ENCODE data around the gene ADAM33.

ADAM33 gene

GRCh38 chr20:3659492-3660261 lies 22.1 kb downstream of the ADAM33 start:
- H3K36me3 ChIP-seq (ENCODE audit: insufficient read depth, low read depth, low read length) = no peaks in the 10 kb centered on the region
- no peaks in the 10 kb centered on the region for H3K4me1 ChIP-seq (ENCODE audit: insufficient read depth, low read length)
- no peak overlapping the region for H3K9ac ChIP-seq (ENCODE audit: low read depth, low read length)
- peaks cover 64% of the 10 kb centered on the region for H3K27me3 ChIP-seq (ENCODE audit: insufficient read depth, low read length)
- H3K4me3 ChIP-seq (ENCODE audit: low read length) = no peak overlapping the region
- H3K27ac ChIP-seq (ENCODE audit: low read length) = no peak overlapping the region
- H3K9me3 ChIP-seq (ENCODE audit: insufficient read depth, low read depth, low read length) = no peaks in the 10 kb centered on the region

GRCh38 chr20:3658716-3659491 lies 22.9 kb downstream of the ADAM33 start:
- Histone ChIP-seq H3K4me1 (ENCODE audit: insufficient read depth, low read length) (no peaks in the 10 kb centered on the region), H3K27ac (ENCODE audit: low read length) (no peak overlapping the region), H3K9ac (ENCODE audit: low read depth, low read length) (no peak overlapping the region), H3K36me3 (ENCODE audit: insufficient read depth, low read depth, low read length) (no peaks in the 10 kb centered on the region), H3K4me3 (ENCODE audit: low read length) (no peak overlapping the region), H3K27me3 (ENCODE audit: insufficient read depth, low read length) (peaks cover 60% of the 10 kb centered on the region), H3K9me3 (ENCODE audit: insufficient read depth, low read depth, low read length) (no peaks in the 10 kb centered on the region)

DNA sequence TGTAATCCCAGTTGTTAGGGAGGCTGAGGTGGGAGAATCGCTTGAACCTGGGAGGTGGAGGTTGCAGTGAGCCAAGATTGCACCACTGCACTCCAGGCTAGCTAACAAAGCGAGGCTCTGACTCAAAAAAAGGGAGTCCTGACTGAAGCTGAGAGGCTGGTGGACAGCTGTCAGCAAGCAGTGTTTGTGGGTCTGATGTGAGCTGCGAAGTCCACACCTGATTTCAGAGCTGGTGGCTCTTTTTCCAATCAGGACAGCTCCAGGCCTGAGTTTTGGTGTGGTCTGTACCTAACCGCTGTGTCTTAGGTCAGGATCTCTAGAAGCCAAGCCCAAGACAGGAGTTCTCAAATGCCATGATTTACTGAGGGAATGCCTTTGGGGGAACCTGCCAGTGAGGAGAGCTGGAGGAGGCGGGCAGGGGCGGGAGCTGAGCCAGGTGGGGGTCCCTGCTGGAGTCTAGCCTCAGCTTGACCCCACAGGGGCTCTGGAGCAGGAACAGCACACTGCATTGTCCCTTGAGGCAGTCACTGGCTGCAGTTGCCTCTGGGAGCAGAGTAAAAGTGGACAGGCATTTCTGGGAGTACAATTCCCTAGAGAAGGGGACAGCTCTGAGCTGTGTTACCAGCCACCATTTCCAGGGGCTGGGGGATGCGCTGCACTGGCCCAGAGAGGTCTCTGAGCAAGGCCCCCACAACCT lies 23.6 kb downstream of the ADAM33 start:
- Histone ChIP-seq H3K4me1 (ENCODE audit: insufficient read depth, low read length) (no peaks in the 10 kb centered on the region), H3K4me3 (ENCODE audit: low read length) (no peak overlapping the region), H3K9me3 (ENCODE audit: insufficient read depth, low read depth, low read length) (no peaks in the 10 kb centered on the region), H3K27me3 (ENCODE audit: insufficient read depth, low read length) (peaks cover 53% of the 10 kb centered on the region), H3K27ac (ENCODE audit: low read length) (no peak overlapping the region), H3K36me3 (ENCODE audit: insufficient read depth, low read depth, low read length) (no peaks in the 10 kb centered on the region), H3K9ac (ENCODE audit: low read depth, low read length) (no peak overlapping the region)

DNA sequence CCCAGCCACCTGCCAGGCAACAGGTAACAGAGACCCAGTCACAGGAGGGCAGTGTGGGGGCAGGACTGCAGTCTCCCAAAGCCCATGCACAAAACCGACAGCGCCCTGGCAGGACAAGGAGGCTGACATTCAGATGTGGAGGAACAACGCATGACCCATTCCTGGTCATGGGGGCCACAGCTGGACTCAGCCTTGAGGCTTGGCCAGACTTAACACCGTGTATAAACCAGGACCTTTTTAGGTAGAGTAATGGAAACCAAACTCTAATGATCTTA lies 26.7 kb downstream of the ADAM33 start:
- H3K27me3 ChIP-seq (ENCODE audit: insufficient read depth, low read length) = peaks cover 22% of the 10 kb centered on the region
- H3K4me1 ChIP-seq (ENCODE audit: insufficient read depth, low read length) = no peaks in the 10 kb centered on the region
- no peak overlapping the region for H3K4me3 ChIP-seq (ENCODE audit: low read length)
- H3K9ac ChIP-seq (ENCODE audit: low read depth, low read length) = no peak overlapping the region
- no peaks in the 10 kb centered on the region for H3K9me3 ChIP-seq (ENCODE audit: insufficient read depth, low read depth, low read length)
- H3K36me3 ChIP-seq (ENCODE audit: insufficient read depth, low read depth, low read length) = no peaks in the 10 kb centered on the region
- H3K27ac ChIP-seq (ENCODE audit: low read length) = no peak overlapping the region

GRCh38 chr20:3654326-3655130 lies 27.3 kb downstream of the ADAM33 start:
- Histone ChIP-seq H3K27ac (ENCODE audit: low read length) (no peak overlapping the region), H3K27me3 (ENCODE audit: insufficient read depth, low read length) (peaks cover 16% of the 10 kb centered on the region), H3K36me3 (ENCODE audit: insufficient read depth, low read depth, low read length) (no peaks in the 10 kb centered on the region), H3K9ac (ENCODE audit: low read depth, low read length) (no peak overlapping the region), H3K4me3 (ENCODE audit: low read length) (no peak overlapping the region), H3K9me3 (ENCODE audit: insufficient read depth, low read depth, low read length) (no peaks in the 10 kb centered on the region), H3K4me1 (ENCODE audit: insufficient read depth, low read length) (no peaks in the 10 kb centered on the region)

GRCh38 chr20:3653921-3654320 lies 27.9 kb downstream of the ADAM33 start:
- H3K36me3 ChIP-seq (ENCODE audit: insufficient read depth, low read depth, low read length) = no peaks in the 10 kb centered on the region
- no peak overlapping the region for H3K4me3 ChIP-seq (ENCODE audit: low read length)
- H3K27ac ChIP-seq (ENCODE audit: low read length) = no peak overlapping the region
- no peaks in the 10 kb centered on the region for H3K9me3 ChIP-seq (ENCODE audit: insufficient read depth, low read depth, low read length)
- H3K4me1 ChIP-seq (ENCODE audit: insufficient read depth, low read length) = no peaks in the 10 kb centered on the region
- no peak overlapping the region for H3K9ac ChIP-seq (ENCODE audit: low read depth, low read length)
- peaks cover 10% of the 10 kb centered on the region; the same call in 1 of the 2 replicates for H3K27me3 ChIP-seq (ENCODE audit: insufficient read depth, low read length)

DNA sequence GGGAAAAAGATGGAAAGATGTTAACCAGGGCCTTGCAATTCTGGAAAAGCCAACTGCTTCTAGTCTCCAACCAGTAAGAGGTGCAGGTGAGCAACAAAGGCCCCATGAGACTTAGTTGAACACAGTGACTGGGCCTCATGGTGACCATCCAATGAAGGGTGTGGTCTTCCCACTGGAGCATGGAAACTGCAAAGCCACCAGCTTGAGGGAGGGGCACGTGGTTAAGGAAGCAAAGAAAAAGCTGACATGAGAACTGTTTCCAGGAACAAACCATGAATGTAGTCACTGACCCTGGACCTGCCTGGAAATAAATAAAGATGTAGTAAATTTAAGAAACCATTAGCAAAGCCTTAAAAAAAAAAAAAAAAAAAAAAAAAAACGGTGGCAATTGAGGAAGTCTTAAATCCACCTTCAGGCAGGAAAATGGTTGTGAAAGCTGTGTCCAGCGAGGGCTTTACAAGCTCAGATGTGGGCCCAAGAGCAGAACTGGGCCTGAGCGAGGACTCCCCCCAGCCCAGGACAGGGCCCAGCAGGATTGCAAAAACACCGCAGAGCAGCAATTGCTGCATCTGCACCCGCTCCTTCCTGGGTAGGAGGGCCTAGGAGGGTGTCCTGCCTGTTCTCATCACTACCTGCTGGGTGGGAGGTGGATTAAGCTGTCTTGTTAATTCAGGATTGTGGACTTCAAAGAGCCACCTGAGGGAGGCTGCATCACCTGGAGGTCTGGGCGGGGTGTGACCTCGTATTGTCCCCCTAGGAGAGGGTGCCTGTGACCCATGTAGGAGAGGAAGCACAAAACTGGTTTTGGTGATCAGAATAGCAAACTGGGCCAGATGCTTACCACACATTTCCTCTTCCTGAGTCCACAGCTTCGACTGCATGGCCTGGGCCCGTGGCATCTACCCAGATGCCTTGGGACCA lies 28.9 kb downstream of the ADAM33 start:
- Histone ChIP-seq H3K27me3 (ENCODE audit: insufficient read depth, low read length) (0 out of 2 replicates have a peak, but pooled peaks cover under 1% of the 10 kb centered on the region), H3K27ac (ENCODE audit: low read length) (no peak overlapping the region), H3K9me3 (ENCODE audit: insufficient read depth, low read depth, low read length) (no peaks in the 10 kb centered on the region), H3K9ac (ENCODE audit: low read depth, low read length) (no peak overlapping the region), H3K4me1 (ENCODE audit: insufficient read depth, low read length) (no peaks in the 10 kb centered on the region), H3K4me3 (ENCODE audit: low read length) (no peak overlapping the region), H3K36me3 (ENCODE audit: insufficient read depth, low read depth, low read length) (no peaks in the 10 kb centered on the region)

- H3K9ac ChIP-seq (ENCODE audit: low read depth, low read length) = no peak overlapping the region
Measured at GRCh38 chr20:3652221-3652620, 29.6 kb downstream of the ADAM33 start.

GRCh38 chr20:3651204-3651962 lies 30.4 kb downstream of the ADAM33 start:
- no peak overlapping the region for H3K27ac ChIP-seq (ENCODE audit: low read length)
- H3K27me3 ChIP-seq (ENCODE audit: insufficient read depth, low read length) = no peaks in the 10 kb centered on the region
- H3K9me3 ChIP-seq (ENCODE audit: insufficient read depth, low read depth, low read length) = no peaks in the 10 kb centered on the region
- no peak overlapping the region for H3K9ac ChIP-seq (ENCODE audit: low read depth, low read length)
- H3K36me3 ChIP-seq (ENCODE audit: insufficient read depth, low read depth, low read length) = no peaks in the 10 kb centered on the region
- no peaks in the 10 kb centered on the region for H3K4me1 ChIP-seq (ENCODE audit: insufficient read depth, low read length)
- no peak overlapping the region for H3K4me3 ChIP-seq (ENCODE audit: low read length)

More at GRCh38 chr20:3652221-3652620, 29.6 kb downstream of the ADAM33 start:
- H3K4me3 ChIP-seq (ENCODE audit: low read length) = no peak overlapping the region
- H3K27me3 ChIP-seq (ENCODE audit: insufficient read depth, low read length) = no peaks in the 10 kb centered on the region
- no peaks in the 10 kb centered on the region for H3K9me3 ChIP-seq (ENCODE audit: insufficient read depth, low read depth, low read length)
- H3K36me3 ChIP-seq (ENCODE audit: insufficient read depth, low read depth, low read length) = no peaks in the 10 kb centered on the region
- no peaks in the 10 kb centered on the region for H3K4me1 ChIP-seq (ENCODE audit: insufficient read depth, low read length)
- H3K27ac ChIP-seq (ENCODE audit: low read length) = no peak overlapping the region

DNA sequence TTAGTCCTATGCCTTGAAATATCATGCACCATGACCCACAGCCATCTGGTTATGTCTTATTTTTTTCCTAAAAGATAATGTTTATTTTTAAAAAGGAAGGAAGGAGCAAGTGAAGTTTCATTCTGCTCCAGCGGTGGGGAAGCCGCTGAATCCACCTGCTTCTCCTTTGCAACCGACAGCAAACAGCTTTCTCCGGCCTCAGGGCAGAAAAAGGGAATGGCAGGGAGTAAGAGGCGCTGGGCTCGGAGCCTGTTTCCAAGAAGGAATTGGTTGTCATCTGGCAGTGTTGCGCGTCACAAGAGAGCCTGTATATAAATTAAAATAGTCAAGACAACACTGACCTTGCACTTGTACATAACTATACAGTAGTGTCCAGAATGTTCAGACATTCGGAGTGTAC lies 32.9 kb downstream of the ADAM33 start:
- Histone ChIP-seq H3K4me1 (ENCODE audit: insufficient read depth, low read length) (no peaks in the 10 kb centered on the region), H3K9ac (ENCODE audit: low read depth, low read length) (no peak overlapping the region), H3K9me3 (ENCODE audit: insufficient read depth, low read depth, low read length) (no peaks in the 10 kb centered on the region), H3K36me3 (ENCODE audit: insufficient read depth, low read depth, low read length) (no peaks in the 10 kb centered on the region), H3K27me3 (ENCODE audit: insufficient read depth, low read length) (no peaks in the 10 kb centered on the region), H3K4me3 (ENCODE audit: low read length) (no peak overlapping the region), H3K27ac (ENCODE audit: low read length) (no peak overlapping the region)

Data from iPS-20b (cell line).